Medulla oblongata (tissue), 1 donor: ENCODE data around the gene GALNT10.

ENCODE experiments used
- DNase-seq: peaks from one replicate; pipeline ENCODE4 v3.0.0-alpha.2; 2015; ENCODE audit errors: extremely low spot score

GALNT10 gene

DNA sequence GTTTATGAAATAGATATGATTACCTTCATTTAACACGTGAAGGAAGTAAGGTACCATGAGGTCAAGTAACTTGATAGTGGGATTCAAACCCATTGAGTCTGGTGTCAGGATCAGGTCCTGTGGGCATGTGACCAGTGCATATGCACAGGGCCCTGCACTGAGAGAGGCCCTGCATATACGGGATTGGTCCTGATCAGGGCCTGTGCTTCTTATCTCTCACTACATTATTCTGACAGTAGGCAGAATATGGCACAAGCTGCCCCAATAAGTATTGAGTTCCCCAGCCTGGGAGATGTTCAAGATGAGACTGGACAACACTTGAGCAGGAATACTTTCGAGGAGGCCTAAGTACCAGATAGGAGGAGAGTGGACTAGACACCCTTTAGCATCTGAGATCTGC, 44.0 kb downstream of the GALNT10 start:
- DNase-seq: no peak

DNA sequence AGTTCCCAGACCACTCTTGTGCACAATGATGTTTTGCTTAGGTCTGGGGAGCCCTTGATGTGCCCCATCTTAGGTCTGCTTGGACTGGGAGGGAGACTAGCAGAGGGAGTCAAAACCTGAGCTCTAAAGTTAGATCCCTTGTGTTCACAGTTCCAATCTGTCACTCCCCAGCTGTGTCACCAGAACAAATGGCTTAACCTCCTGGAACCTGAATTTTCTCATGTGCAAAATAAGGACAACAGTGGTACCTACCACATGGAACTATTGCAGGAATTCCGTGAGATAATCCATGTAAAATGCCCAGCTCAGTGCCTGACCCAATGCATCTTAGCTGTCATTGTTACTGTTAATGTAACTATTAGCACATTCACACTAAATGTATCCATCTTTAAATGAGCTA, 45.5 kb downstream of the GALNT10 start:
- no peak for DNase-seq

- DNase-seq: no peak
Measured at GRCh38 chr5:154236536-154237375, 46.2 kb downstream of the GALNT10 start.

GRCh38 chr5:154237376-154237743, 46.8 kb downstream of the GALNT10 start:
- no peak for DNase-seq

- no peak for DNase-seq
Measured at GRCh38 chr5:154237946-154238345, 47.4 kb downstream of the GALNT10 start.

GRCh38 chr5:154238776-154239481, 48.4 kb downstream of the GALNT10 start:
- no peak for DNase-seq

GRCh38 chr5:154240595-154240994, 50.1 kb downstream of the GALNT10 start:
- no peak for DNase-seq

DNA sequence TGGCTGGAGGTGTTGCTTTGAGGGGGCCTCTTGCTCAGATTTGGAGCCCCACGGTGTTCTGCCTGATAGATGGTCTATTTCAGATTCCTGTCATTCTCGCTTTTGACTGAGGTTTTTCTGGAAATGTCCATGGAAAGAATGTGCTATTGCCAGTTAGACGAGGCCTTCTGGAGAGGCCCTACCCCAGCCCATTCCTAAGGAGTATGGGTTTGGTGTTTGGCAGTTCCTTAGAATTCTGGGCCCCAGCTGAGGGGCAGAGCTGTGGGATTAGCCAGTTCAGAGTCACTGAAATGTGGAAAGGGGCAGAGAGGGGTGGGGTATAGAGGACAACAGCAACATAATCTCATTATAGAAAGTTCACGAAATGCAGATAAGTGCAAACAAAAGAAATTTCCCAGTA, 50.5 kb downstream of the GALNT10 start:
- DNase-seq: no peak

- no peak for DNase-seq
Measured at GRCh38 chr5:154242442-154242841, 51.9 kb downstream of the GALNT10 start.

DNA sequence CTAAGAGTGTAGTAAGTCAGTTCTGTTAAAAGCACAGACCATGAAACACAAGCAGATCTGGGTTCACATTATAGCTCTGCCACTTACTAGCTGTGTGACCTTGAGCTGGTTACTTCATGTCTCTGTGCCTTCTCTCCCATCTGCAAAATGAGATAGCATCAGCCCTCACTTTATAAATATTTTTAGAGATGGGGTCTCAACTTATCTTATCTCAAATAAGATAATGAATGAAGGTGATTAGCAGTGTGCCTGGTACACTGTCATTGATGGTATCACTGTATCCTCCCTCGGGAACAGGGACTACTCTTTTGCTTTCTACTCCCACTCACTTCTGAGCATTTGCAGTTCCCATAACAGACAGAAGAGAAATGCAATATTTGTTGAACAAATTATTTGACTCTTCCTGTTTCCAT, 52.4 kb downstream of the GALNT10 start:
- no peak for DNase-seq

- no peak for DNase-seq
Measured at GRCh38 chr5:154243736-154244135, 53.2 kb downstream of the GALNT10 start.

DNA sequence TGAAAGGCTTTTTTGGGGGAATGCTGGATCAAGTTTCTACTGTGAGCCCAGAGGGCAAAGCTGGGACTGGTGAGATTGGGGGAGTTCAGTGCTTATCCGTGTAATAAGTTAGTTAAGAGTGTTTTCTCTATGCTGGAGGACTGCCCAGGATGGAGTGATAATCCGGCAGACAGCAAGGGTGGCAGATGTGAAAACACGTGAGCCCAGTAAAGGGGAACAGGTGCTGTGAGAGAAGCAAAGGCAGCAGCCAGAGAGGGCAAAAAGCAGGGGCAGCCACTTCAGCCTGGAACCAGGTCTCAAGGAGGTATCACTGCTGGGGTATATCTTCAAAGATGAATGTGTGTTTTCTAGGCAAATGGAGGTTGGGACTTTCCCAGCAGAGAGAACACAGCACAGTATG, 53.9 kb downstream of the GALNT10 start:
- DNase-seq: no peak

- no peak for DNase-seq
Measured at GRCh38 chr5:154248691-154249090, 58.2 kb downstream of the GALNT10 start.

DNA sequence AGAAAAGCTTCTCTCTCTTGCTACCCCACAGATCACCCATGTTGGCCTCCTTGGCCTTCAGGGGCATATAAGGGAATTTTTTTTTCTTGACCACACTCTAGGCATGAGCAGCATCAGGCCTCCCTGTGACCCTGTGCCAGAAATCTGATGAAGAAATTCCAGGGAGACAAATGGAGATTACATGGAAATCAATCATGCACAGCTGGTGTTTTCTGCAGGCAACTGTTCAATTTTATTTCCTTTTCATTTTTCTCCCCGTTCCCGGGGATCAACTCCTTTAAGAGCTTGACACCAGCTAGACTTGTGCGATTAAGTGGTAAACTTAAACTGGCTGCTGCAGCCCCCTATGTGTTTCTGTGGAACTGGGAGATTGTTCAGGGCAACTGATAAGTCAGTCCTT, 59.3 kb downstream of the GALNT10 start:
- DNase-seq: no peak

DNA sequence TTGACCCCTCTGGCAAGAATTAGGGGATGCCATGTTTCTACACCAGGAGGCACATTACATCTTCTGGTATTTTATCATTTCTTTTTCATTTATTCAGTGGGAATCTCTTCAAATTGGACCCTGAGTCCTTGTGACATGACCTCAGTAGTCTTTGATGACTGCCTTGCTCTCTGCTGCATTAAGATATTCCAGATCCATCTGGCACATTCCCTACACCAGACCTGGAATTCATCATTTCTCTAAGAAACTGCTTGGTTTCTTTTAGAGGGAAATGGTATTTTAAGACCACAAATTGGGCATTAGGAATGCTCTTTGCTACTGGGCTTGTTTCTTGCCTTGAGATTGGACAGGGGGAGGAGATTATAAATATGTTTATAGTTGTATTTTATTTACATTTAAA, 61.0 kb downstream of the GALNT10 start:
- no peak for DNase-seq

- no peak for DNase-seq
Measured at GRCh38 chr5:154253807-154254206, 63.3 kb downstream of the GALNT10 start.

DNA sequence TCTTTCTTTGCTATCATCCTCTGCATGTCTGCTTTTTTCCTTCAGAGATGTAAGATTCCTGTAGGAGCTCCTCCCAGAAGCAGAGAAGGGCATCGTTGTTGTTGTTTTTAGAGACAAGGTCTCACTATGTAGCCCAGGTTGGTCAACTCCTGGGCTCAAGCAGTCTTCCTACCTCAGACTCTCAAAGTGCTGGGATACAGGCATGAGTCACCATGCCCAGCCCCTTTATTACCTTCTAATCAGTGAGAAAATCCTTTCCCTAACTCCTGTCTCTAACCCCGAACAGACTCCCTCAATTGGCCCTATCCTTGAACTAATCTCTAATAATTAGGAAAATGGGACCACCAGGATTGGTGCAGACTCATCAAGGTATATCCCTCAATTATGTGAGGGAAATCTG, 64.4 kb downstream of the GALNT10 start:
- DNase-seq: no peak

GRCh38 chr5:154257046-154257445, 66.5 kb downstream of the GALNT10 start:
- no peak for DNase-seq

DNA sequence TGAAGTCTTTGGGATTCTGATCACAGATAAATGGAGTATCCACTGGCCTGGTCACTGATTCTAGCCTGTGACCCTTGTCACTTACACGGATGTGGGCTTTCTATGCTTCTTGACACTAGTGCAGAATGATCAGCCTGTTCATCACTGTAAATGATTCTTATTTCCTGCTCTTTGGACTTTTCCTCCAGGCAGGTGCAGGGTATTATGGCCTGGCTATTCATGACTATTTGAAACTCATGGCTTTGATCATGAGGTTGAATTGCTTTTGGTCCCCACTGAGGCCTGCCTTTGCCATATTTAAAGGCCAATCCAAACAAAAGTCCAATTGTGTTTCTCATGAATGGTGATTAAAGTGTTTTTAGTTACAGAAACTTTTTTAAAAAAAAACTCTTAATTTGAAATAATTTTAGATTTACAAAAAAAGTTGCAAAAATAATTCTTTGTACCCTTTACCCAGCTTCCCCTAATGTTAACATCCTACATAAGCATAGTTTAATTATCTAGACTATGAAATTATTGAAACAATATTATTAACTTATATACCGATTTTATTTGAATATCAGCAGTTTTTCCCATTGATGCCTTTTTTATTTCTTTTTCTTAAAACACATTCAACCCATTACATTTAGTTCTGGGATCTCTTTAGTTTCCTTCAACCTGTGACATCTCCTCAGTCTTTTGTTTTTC, 68.1 kb downstream of the GALNT10 start:
- DNase-seq: no peak

- no peak for DNase-seq
Measured at GRCh38 chr5:154260224-154260927, 69.8 kb downstream of the GALNT10 start.

- DNase-seq: no peak
Measured at GRCh38 chr5:154262342-154262741, 71.8 kb downstream of the GALNT10 start.

- DNase-seq: no peak
Measured at GRCh38 chr5:154264549-154265196, 74.1 kb downstream of the GALNT10 start.
